GM12873 (cell line): Measurements from ENCODE around the gene ACOXL.
A peak's percentile ranks its signal among the peaks of the same experiment; 100 is the strongest.

Experiments
- CTCF ChIP-seq: IDR thresholded peaks from 2 replicates; pipeline ENCODE4 v1.5.1; 2012; ENCODE audit warnings: low read depth, mild to moderate bottlenecking, moderate library complexity, low read length, control low read depth; ENCODE audit not compliant: insufficient read depth; ENCODE audit errors: missing control alignments

The ACOXL gene

DNA sequence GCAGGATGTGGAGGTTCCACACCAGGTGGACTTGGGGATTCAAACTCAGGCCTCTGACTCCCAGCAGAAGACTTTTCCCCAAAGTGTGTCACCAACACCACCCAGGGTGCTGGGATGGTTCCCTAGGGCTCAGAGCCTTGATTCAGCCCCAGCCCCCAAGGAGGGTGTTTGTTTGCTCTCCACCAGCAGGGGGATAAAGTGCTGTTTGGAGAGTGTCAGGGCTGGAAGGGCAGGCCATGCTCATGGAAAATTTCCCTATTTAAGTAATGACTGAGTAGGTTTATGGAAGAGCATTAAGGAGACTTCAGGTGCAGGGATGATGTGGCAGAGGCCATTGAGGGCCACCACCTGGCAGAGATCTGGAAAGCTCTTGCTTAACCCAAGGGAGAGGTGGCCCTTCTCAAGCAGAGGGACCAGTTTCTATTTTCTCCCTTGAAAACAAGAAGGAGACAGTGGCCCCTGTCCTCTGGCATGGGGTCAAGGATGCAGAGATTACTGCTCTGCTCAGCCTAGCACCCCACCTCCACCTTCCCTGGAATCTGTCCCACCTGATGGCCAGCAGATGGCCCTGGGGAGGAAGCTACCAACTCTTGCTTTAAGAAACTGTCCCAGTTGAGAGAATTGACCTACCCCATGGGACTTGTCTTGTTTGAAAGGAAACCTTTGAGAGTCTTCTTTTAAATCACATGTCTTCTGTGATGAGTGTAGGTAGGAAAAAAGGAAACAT, 122.1 kb downstream of the ACOXL start:
- TF ChIP-seq CTCF, result peak; percentile 52

GRCh38 chr2:110858135-110858725, 125.9 kb downstream of the ACOXL start:
- TF ChIP-seq CTCF, result no peak

GRCh38 chr2:110858993-110859701, 126.8 kb downstream of the ACOXL start:
- no peak for TF ChIP-seq CTCF

DNA sequence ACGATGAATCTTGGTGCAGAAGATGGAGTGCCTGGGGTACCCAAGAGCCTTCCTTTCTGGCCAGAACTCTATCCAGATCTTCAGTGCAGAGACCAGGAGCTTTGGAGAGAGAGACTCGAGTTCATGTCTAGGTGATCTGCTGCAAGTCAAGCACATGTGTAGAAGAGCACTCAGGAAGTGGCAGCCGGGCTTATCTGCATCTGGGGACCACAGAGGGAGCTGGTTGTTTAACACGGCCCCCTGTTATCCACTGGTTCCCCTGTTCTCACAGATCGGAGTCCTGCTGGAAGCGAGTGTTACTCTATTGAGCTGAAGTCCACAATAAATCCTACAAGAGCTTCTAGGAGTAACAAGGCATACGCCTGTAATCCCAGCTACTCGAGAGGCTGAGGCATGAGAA, 128.3 kb downstream of the ACOXL start:
- no peak for TF ChIP-seq CTCF

GRCh38 chr2:110861616-110862260, 129.4 kb downstream of the ACOXL start:
- TF ChIP-seq CTCF, result no peak

GRCh38 chr2:110863726-110864125, 131.4 kb downstream of the ACOXL start:
- no peak for TF ChIP-seq CTCF

DNA sequence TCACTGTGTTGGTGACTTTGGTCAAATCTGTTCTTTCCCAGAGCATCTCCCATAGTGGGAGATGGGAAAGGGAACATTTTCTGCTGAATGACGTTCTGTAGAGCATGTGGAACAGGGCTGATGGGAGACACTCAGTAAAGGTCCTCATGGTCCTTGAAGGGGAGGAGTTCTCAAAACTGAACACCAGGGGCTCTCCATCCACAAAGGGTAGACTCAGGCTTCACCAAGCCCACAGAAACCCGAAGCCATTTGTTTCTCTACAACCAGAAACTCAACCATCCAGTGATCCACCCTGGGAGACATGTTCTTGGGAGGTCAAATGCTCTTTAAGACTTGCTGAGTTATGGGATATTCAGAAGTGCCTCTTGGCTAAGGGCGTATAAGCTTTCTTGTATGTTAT, 131.8 kb downstream of the ACOXL start:
- no peak for TF ChIP-seq CTCF
